Amniotic epithelial cell (primary cell): ENCODE measurements around the gene C2orf69.

Experiments
- DNase-seq: peaks from one replicate; pipeline ENCODE4 v3.0.0-alpha.2; 2010; ENCODE audit warnings: low read depth

C2orf69 gene

DNA sequence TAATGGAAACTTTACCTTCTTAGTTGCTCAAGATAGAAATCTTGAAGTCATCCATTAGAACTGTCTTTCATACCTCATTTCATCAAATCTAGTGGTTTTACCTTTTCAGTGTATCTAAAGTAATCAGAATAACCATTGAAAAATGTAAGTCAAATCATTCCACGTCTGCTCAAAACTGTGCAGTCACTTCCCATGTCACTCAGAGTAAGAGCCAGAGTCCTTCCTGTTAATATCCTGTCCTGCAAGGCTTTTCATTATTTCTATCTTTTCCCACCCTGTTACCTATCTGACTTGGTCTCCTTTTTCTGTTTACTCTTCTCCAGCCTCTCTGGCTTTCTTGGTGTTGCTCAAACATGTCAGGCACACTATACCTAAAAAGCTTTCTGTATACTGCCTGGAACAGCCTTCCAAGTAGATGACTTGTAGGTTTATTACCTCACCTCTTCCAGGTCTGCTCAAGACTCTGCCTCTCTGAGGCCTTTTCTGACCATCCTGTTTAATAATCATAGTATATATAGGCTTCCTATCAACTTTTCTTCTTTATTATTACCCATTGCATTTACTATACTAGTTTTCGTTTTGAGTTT lies 3.4 kb downstream of the C2orf69 start:
- no peak for DNase-seq

DNA sequence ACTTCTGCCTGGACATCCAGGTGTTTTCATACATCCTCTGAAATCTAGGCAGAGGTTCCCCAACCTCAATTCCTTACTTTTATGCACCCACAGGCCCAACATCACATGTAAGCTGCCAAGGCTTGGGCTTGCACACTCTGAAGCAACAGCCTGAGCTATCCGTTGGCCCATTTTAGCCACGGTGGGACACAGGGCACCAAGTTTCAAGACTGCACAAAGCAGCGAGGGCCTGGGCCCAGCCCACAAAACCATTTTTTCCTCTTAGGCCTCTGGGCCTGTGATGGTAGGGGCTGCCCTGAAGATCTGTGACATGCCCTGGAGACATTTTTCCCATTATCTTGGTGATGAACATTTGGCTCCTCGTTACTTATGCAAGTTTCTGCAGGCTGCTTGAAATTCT lies 5.9 kb downstream of the C2orf69 start:
- no peak for DNase-seq

DNA sequence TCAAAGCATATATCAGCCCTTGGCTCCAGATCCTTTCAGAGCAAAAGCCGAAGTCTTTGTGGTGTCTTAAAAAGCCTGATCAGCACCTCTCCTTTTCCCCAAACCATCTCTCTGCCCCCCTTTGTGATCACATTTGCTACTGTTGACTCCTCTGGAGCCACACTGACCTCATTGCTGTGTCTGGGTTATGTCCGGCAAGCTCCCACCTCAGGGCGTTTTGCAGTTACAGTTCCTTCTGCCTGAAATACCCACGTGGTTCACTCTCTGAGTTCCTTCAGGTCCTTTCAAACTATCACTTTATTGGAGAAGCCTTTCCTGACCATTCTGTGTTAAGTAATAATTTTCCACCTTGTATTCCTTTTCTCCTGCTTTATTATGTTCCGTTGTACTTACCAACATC lies 11.8 kb downstream of the C2orf69 start:
- peak; percentile 62 for DNase-seq

DNA sequence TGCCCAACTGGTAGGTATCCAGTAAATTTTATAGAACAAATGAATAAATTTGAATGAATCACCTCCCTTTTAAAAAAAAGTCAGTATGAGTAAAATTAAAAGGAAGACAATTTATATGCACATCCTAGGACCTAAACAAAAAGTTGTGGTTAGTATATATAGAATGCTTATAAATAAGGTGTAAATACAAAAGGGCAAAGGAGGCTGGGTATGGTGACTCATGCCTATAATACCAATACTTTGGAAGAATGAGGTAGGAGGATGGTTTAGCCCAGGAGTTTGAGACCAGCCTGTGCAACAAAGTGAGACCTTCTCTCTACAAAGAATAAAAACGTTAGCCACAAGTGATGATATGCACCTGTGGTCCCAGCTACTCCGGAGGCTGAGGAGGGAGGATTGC lies 12.8 kb downstream of the C2orf69 start:
- DNase-seq: no peak

DNA sequence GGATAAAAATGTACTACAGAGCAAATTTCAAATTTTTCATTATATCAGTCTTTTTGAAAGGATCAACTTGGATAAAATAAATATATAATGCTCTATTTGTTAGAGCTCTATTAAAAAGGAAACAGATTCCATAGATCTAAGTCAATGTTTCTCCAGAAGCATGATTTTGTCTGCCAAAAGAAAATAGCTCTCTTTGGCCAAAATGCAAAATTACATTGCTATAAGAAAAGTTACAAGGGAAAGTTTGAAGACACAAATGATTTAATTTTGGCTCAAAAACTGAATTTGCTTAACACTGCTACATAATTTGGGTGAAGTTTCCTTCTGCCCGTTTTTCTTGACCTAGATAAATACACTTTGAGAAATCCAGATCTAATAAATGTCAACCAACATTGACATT lies 15.7 kb downstream of the C2orf69 start:
- no peak for DNase-seq

DNA sequence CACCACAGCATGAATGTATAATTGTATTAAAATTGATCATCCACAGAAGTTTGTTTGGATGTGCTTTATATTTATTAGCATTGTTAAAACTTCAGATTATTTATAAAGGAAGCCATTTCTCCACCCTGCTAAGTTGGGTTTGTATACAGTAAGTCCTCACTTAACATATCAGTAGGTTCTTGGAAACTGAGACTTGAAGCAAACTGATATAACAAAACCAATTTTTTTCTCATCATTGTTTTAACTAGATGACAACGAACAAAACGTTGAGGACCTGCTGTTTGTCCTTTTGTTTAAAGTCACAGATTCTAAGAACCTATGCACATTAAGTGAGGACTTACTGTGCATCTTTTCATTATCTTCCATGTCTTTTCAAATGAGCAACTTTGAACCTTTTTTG lies 17.1 kb downstream of the C2orf69 start:
- no peak for DNase-seq

DNA sequence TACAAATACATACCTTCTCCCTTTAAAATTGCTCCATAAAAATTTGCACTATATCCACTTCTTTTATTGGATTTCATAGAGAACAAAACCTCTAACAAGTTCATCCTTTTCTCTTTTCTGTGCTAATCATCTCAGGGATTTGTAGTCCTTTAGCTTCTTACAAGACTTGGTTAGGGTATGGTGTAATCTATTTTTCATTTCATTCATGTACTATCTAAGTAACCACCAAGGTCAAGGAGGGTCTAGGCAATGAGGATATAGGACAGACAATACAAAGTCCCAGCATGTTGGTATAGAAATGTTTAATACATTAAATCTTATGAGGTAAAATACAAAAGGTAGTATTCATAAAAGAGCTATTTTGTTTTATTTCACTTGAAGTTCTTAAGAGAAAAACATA lies 17.5 kb downstream of the C2orf69 start:
- peak; percentile 63 for DNase-seq

DNA sequence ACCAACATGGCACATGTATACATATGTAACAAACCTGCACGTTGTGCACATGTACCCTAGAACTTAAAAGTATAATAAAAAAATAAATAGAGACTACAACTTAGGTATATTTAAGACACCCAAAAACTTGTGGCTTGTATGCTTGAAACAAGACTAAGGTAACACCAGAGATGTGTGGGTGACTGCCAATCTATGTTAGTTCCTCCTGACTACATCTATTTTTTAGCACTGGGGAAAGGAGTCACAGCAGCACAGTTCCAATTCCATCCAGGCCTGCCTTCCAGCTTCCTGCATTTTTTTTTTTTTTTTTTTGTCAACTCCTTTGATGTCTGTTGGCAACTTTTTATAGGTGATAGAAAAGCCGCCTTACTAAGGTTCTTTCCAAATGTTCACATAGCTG lies 18.2 kb downstream of the C2orf69 start:
- no peak for DNase-seq

DNA sequence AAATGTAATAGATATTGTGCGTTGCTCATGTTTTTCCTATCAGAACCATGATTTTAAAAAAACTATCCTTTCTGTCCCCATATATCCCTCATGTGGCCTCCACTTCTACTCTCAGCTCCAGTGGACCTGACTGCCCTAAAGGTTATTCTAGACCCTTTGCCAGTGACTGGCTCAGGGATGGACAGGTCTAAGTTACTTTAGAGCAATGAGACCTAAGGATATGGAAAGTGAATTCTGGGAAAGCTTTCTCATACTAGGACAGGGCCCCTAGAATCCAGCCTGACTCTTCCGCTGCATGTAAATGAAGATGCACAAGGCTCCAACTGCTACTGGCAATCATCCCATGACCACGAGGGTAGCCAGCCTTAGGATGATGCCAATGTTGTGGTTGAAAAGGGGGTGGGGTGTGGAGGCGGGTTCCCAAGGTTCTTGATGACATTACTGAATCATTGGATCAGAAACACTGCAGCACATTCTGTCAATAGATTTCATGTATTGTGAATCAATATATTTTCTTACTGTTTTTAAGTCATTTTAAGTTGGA lies 21.3 kb downstream of the C2orf69 start:
- DNase-seq: peak; percentile 31

DNA sequence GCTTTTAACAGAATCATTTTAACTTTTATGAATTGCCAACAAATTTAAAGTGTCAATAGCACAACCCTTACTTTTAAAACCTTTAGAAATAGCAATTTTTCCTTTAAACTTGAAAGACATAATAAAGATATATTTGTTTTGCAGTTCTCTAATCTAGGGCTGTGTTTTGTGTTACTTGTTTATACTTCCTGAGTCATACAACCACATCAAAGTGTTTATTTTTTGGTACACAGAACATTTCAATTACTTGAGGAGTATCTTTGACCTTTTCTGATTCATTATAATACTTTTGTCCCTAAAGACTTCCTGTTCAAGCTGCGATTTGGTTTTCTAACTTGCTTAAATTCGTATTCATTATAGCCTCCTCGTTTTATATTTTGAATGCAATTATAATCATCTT lies 22.4 kb downstream of the C2orf69 start:
- DNase-seq: peak; percentile 44

DNA sequence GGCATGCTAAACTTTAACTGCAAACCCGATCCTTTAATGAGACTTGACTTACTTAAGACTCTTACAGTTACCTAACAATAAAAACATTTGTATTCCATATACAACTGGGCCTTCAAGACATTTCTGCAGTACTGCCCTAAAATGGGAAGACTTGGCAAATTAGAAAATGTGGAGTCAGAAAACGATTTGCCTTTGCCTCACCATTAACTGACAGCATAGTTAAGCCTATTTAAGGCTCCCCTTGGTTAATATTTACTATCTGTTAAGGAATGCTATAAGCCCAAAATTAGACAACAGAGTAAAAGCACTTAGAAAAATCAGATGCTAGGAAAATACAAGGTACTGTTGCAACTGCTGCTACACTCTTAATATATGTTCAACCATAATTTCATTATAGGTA lies 25.5 kb downstream of the C2orf69 start:
- DNase-seq: no peak

DNA sequence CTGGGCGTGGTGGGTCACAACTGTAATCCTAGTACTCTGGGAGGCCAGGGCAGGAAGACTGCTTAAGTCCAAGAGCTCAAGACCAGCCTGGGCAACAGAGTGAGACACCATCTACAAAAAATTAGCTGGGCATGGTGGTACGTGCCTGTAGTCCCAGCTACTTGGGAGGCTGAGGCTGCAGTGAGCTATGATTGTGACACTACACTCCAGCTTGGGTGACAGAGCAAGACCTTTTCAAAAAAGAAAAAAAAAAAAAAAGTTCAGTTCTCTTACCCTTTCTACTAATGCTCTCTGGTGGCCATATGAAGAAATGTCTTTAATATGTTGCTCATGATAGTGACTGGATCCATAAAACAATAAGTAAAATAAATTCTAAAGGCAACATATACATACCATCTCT lies 29.3 kb downstream of the C2orf69 start:
- DNase-seq: peak; percentile 35

DNA sequence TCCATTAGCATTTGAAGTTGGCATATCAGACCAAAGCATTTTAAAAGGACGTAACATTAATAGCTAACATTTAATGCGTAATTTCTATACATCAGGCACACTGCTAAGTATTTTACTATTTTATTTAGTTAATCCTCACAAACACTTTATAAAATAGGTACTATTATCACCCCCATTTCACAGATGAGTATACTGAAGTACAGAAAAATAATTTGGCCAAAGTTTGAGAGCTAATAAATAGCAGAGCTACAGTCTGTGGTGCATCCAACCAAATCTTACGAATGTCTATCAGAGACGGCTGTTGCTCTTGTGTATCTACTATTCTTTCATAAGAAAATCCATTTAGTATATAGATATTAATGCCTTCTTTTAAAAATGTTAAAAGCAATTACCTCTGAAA lies 32.3 kb downstream of the C2orf69 start:
- DNase-seq: no peak

DNA sequence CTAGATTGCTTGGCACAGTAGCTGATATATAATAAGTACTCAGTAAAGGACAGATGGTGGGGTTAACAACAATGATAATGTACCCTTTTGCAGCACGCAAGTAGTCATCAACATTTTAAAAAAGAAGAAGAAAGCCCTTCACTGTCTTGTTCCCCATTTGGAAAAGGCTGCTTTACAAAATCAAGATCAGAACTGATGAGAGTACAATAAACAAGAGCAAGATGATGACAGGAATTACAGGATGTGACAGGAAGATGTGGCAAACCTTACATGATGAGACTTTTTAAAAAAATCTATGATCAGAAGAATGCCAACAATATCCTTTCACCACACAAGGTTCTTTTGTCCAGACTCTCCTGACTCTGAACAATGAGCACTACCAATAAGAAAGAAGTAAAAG lies 35.1 kb downstream of the C2orf69 start:
- DNase-seq: no peak

DNA sequence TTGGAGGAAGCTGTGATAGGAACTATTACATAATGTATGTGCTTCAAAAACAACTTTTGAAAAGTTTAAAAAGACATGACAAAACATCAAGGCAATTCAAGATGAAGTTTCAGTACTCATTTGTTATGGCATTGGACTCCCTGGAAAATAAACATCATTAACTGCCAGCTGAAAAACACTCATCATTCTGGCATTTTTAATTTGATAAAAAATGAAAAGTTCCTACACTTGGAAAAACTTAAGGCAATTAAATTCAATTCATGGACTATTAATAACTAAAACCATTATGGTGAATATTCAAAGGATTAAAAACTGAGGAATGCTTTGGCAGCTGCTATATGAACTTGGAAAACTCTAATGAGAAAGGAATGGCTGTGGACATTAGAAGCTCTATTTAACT lies 35.7 kb downstream of the C2orf69 start:
- no peak for DNase-seq

DNA sequence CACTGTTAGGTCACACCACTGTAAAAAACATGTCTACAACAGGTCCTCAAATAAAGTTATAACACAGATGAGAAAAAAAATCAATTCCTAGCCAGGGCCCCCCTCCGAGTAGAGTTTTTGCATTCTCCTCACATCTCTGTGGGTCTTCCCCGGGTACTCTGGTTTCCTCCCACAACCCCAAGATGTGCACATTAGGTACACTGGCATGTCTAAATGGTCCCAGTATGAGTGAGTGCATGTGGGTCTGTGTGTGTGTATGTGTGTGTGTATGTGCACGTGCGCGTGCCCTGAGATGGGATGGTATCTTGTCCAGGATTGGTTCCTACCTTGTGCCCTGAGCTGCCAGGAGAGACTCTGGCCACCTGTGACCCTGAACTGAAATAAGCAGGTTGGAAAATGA lies 39.3 kb downstream of the C2orf69 start:
- no peak for DNase-seq

DNA sequence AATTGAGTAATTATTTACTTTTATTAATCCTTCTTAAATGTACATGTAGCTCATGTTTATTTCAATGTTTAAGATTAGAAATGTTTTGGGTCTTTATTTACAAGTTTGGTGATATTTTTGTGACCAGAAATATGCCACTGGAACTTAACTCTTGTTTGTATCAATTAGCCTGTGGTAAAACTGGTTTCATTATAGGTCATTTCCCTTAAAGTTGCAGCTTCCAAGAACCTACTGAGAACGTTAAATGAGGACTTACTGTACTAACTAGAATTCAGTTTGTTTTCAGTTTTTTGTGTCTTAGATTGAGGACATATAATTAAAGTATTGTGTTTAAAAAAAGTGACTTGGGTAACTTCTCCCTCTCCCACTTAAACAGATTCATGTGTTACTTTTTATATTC lies 39.9 kb downstream of the C2orf69 start:
- DNase-seq: no peak

DNA sequence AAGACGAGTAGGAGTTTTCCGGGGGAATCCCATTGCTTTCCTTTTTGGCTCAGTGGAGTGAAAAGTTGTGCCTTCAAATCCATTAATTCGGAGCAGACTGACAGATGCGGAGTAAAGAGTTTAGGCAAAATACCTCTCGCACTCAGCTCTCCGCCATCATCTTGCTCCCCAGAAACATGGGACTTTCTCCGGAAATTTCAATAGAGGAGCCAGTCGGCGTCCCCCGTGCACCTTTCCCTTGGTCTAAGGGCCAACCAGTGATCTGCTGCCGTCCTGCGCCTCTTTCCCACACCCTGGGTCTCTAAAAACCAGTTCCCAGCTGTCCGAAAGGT lies 43.9 kb downstream of the C2orf69 start:
- no peak for DNase-seq

DNA sequence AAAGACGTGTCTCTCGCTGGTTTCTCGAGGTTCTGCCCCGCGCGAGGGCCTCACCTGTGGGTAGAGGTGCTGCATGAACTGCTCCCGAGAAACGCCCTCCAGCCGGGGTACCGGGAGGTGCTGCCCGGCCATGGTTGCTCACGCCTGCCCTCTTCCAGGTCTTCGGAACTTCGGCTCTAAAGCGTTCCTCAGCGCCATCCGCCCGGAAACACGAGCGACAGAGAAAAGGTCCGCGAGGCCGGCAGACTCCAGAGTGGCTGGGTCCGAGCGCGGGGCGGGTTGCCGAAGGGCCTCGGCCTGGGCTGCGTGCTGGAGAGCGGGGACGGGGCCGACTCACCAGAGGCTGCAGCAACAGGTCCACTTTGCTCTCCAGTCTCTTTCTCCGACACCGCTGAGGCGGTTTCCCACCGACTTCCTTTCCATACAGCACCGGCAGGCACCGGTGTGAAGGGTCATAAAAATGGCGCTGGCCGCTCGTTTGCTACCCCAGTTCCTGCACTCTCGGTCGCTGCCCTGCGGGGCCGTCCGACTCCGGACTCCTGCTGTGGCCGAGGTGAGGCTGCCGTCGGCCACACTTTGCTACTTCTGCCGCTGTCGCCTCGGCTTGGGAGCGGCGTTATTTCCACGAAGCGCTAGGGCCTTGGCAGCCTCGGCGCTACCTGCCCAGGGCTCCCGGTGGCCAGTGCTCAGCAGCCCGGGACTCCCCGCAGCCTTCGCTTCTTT lies 44.4 kb downstream of the C2orf69 start, which contains the start of the genes MAIP1 and TYW5:
TSS of gene MAIP1 (plus strand) at position 244 of the 723 bp plus-strand sequence. CDS start at position 461, 217 bp downstream.
TSS of gene TYW5 (minus strand) at position 153 of the 723 bp plus-strand sequence. CDS start at position 132, 21 bp downstream.
- peak; percentile 82 for DNase-seq

DNA sequence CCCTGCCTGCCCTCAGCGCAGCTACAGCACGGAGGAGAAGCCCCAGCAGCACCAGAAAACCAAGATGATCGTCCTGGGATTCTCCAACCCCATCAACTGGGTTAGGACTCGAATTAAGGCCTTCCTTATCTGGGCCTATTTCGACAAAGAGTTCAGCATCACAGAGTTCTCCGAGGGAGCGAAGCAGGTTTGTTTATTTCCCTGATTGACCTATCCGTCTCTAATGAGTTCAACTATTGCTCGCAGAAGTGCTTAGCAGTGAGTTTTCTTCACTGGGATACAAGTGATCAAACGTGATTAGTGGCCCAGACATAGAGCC lies 44.9 kb downstream of the C2orf69 start:
- no peak for DNase-seq

DNA sequence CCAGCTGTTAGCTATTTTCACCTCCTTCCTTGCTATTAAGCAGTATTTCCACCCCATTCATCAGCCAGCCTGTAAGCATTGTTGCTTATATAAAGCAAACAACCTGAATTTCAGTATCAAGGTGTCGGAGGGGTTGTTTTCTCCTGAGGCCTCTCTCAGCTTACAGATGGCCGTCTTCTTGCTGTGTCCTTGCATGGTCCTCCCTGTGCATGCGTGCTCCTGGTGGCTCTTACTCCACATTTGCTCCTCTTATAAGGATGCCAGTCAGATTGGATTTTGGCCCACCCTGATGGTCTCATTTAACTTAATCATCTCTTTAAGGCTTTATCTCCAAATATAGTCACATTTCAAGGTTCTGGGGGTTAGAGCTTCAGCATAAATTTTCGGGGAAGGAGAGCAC lies 46.9 kb downstream of the C2orf69 start:
- DNase-seq: no peak

DNA sequence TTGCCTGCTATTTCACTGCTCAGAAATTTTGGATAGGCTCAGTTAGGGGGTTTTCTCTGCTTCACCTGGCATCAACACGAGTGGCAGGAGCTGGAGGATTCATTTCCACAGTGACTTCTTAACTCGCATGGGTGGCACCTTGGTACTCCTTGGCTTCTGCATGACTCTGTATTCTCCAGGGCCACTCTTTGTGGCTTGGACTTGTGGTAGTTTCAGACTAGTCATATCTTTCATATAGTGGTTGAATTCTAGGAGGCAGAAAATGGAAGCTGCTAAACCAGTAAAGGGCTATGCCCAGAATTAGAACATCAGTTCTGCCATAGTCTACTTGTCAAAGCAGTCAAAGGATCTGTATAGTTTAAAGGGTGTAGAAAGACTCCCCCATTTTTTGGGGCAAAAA lies 51.1 kb downstream of the C2orf69 start:
- DNase-seq: no peak

DNA sequence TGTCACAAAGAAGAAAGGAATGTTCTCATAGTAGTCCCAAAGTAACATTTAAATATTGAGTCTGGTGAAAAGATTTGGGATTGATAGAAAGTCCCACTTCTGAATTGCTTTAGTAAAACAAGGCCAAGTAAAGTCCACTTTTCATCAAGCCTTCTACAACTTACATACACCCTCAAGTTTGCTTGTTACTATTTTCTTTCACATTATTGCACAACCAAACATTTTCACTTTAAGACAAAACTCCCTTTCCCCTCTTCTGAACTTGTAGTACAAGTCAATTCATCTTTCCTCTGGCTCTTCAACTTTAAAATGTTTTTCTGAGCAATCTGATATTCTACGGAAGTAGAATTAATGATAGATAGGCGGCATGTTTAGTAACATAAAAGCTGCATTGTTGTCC lies 55.3 kb downstream of the C2orf69 start:
- DNase-seq: no peak

DNA sequence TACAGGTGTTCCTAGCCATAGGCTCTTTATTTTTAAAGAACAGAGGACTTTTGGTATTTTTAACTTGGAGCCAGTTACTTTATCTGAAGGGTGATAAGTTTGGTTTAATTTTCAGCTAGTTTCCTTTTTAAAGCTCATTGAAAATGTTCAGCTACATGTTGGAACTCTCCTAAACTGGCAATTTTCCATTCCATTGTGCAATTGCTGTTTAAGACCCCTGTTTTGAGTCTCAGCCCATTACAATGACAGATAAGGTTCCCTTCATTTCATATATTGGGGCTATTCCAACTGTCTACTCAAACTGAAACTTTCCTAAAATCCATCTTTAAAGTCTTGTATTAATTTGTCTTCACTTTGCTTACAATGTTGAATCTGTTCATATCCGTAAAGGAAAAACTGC lies 55.9 kb downstream of the C2orf69 start:
- no peak for DNase-seq
